ENCODE data around the gene ATXN7. TPM values are rescaled to one million over a fixed set of nuclear protein-coding genes. Genes with fewer than 3 reads are reported as not detected.

ATXN7 gene
- total and polyA plus RNA-seq, 4 donors: 4.8 to 46.6 (median 18.0) TPM

- no peak overlapping the region for H3K4me3 ChIP-seq
- 78 to 92% methylated on average over 4 of the region's 4 CpGs for WGBS, 2 donors
- peaks cover 0 to 5% (median 0%) of the 10 kb centered on the region in 5 donors for H3K4me1 ChIP-seq (ENCODE audit: control insufficient read depth in 5 of 5, insufficient read depth in 5 of 5, low read length in 5 of 5)
- H3K27me3 ChIP-seq (ENCODE audit: control insufficient read depth in 3 of 3, insufficient read depth in 3 of 3, low read length in 2 of 3): no peaks in the 10 kb centered on the region
- no peak for TF ChIP-seq CTCF (IDR thresholded peaks at IDR 0.05; ENCODE audit: control extremely low read depth, extremely low read depth)
- H3K9me3 ChIP-seq (ENCODE audit: control insufficient read depth in 4 of 4, insufficient read depth in 3 of 4, low read length in 3 of 4): no peaks in the 10 kb centered on the region
- no peak for ATAC-seq (ENCODE audit: insufficient read depth, low FRiP score)
- H3K9ac ChIP-seq (ENCODE audit: insufficient read depth in 1 of 2, low read length in 2 of 2): no peak overlapping the region
- no peak for DNase-seq
- no peaks in the 10 kb centered on the region for H3K36me3 ChIP-seq (ENCODE audit: control insufficient read depth in 4 of 4, insufficient read depth in 4 of 4, low read length in 4 of 4)
- H3K27ac ChIP-seq (ENCODE audit: low read depth in 1 of 2, low read length in 1 of 2): no peak overlapping the region
These were observed 186.2 kb downstream of the ATXN7 start for GRCh38 chr3:64049832-64050231.

Small RNA genes within 50 kb of the gene (small RNA-seq; reads per million reads assigned to genes)
- not detected for gene SCAANT1 (ENCODE audit: low replicate concordance)

Other genes starting within 250 kb of the ATXN7 start
- gene SNTN, start 211.2 kb upstream of the ATXN7 start, total RNA-seq: 10 to 100 TPM; 41.4 to 51.0 TPM
- 10 to 100 TPM; 20.1 to 23.2 TPM for gene SNTN, start 211.2 kb upstream of the ATXN7 start, polyA plus RNA-seq
- not detected for gene C3orf49, start 44.6 kb upstream of the ATXN7 start, total RNA-seq
- gene C3orf49, start 44.6 kb upstream of the ATXN7 start, polyA plus RNA-seq: not detected
- 10 to 100 TPM; 39.9 to 45.1 TPM for gene THOC7, start 62 bp upstream of the ATXN7 start, total RNA-seq
- gene THOC7, start 62 bp upstream of the ATXN7 start, polyA plus RNA-seq: 100 to 1,000 TPM in 1 of 2 donors, 10 to 100 TPM in 1; 38.1 to 124 TPM
- gene SCAANT1, start 48.5 kb downstream of the ATXN7 start, total RNA-seq: not detected
- not detected for gene SCAANT1, start 48.5 kb downstream of the ATXN7 start, polyA plus RNA-seq
- 10 to 100 TPM; 63.4 to 68.6 TPM for gene PSMD6, start 159.6 kb downstream of the ATXN7 start, total RNA-seq
- gene PSMD6, start 159.6 kb downstream of the ATXN7 start, polyA plus RNA-seq: 10 to 100 TPM; 59.1 to 78.9 TPM